Measurements from ENCODE around the gene PRKN. TPM values are rescaled to one million over a fixed set of nuclear protein-coding genes. Genes with fewer than 3 reads are reported as not detected.

PRKN gene
- total and polyA plus RNA-seq, 2 experiments from 2014 or later: 1.2 to 2.3 TPM

DNA sequence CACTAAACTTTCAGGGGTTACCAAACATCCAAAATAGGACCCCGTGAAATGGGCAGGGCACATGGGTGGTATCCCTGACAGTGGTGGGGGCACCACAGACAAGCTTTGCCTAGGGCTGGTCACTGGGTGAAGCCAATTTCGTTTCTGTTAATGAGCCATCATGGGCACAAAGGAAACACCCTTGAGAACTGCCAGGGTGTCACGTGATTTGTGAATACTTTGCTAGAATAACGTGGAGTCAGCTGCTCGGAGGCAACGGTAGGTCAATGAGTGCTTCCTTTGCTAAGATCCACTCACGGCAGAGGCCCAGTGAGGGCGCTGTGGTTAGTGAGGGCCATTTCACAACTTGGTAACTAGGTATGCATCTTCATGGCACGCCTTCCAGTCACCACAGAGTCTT, 1366.0 kb downstream of the PRKN start:
- Histone ChIP-seq H4K20me1 (ENCODE audit: insufficient read depth) (no peaks in the 10 kb centered on the region), H3K9me2 (ENCODE audit: insufficient read depth) (no peaks in the 10 kb centered on the region), H3K79me2 (ENCODE audit: insufficient read depth) (no peaks in the 10 kb centered on the region), H3K27me3 (replicated peaks; ENCODE audit: insufficient read depth) (no peaks in the 10 kb centered on the region), H3K4me3 (no peak overlapping the region), H3K9ac (no peak overlapping the region), H3K36me3 (ENCODE audit: low read depth) (no peaks in the 10 kb centered on the region), H3F3A (ENCODE audit: insufficient read depth) (no peaks in the 10 kb centered on the region), H2AFZ (no peak overlapping the region), H3K27ac (no peak overlapping the region), H3K4me1 (ENCODE audit: insufficient read depth) (no peaks in the 10 kb centered on the region), H3K9me3 (ENCODE audit: low read depth) (no peaks in the 10 kb centered on the region), H3K4me2 (ENCODE audit: unreplicated experiment) (no peak overlapping the region)
- TF ChIP-seq EZH2 (IDR thresholded peaks at IDR 0.05; ENCODE audit: insufficient read depth, poor library complexity, severe bottlenecking) (no peak), EZH2phosphoT487 (IDR thresholded peaks at IDR 0.05; ENCODE audit: insufficient read depth, low read depth) (no peak)
- in situ Hi-C loops (cut with MboI): loop anchor here (10.0 to 25.0 kb wide), 2 partner anchors 197 to 849 kb away; no protein-coding TSS in a partner anchor
- 65 to 78% methylated on average over 9 of the region's 9 CpGs for WGBS, 2 experiments (ENCODE audit: low coverage in 1 of 2, low lambda C conversion rate in 2 of 2, missing lambda C conversion rate in 2 of 2)
- DNase-seq: no peak

DNA sequence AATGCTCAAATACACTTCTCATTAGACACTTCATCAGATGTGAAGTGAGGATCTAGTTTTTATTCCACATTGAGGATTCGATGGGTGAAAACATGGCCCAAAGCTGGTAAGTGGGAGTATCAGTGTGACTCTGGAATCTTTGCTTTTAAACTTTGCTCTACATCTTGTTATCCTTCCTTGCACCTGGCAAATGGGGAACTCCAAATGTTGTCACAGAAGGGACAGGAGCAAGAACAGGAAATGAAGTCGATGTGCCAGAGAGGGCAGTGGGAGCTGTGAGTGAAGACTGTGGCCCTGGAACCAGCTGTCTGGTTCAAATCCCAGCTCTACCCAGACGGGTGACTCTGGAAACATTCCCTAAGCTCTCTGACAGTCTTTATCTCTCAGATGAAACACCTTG, 1367.0 kb downstream of the PRKN start:
- Histone ChIP-seq H3K4me2 (ENCODE audit: unreplicated experiment) (no peak overlapping the region), H3K9me3 (ENCODE audit: low read depth) (no peaks in the 10 kb centered on the region), H3F3A (ENCODE audit: insufficient read depth) (no peaks in the 10 kb centered on the region), H3K4me1 (ENCODE audit: insufficient read depth) (no peaks in the 10 kb centered on the region), H3K27me3 (replicated peaks; ENCODE audit: insufficient read depth) (no peaks in the 10 kb centered on the region), H3K9me2 (ENCODE audit: insufficient read depth) (no peaks in the 10 kb centered on the region), H3K79me2 (ENCODE audit: insufficient read depth) (no peaks in the 10 kb centered on the region), H3K4me3 (no peak overlapping the region), H2AFZ (no peak overlapping the region), H3K9ac (no peak overlapping the region), H3K36me3 (ENCODE audit: low read depth) (no peaks in the 10 kb centered on the region), H4K20me1 (ENCODE audit: insufficient read depth) (no peaks in the 10 kb centered on the region), H3K27ac (no peak overlapping the region)
- in situ Hi-C loops (cut with MboI): loop anchor here (10.0 to 25.0 kb wide), 2 partner anchors 196 to 848 kb away; no protein-coding TSS in a partner anchor
- 58 to 65% methylated on average over 3 of the region's 3 CpGs for WGBS, 2 experiments (ENCODE audit: low coverage in 1 of 2, low lambda C conversion rate in 2 of 2, missing lambda C conversion rate in 2 of 2)
- no peak for DNase-seq
- TF ChIP-seq EZH2phosphoT487 (IDR thresholded peaks at IDR 0.05; ENCODE audit: insufficient read depth, low read depth) (no peak), EZH2 (IDR thresholded peaks at IDR 0.05; ENCODE audit: insufficient read depth, poor library complexity, severe bottlenecking) (no peak)

DNA sequence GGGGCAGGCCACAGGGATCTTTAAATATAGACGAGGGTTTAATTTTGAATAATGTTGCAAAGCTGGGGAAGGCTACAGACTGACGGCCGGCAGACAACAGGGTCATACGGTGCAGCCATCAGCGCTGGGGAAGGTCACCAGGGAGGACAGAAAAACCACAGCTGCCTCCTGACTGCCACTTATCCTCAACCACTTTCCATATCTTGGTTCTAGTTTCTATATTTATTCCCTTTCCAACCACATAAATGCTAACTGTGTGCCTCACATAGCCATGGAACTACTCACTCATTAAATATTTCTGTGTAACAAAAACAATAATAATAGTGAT, 1368.0 kb downstream of the PRKN start:
- no peak for DNase-seq
- Histone ChIP-seq H3K27me3 (replicated peaks; ENCODE audit: insufficient read depth) (no peaks in the 10 kb centered on the region), H3K36me3 (ENCODE audit: low read depth) (no peaks in the 10 kb centered on the region), H3K9me3 (ENCODE audit: low read depth) (no peaks in the 10 kb centered on the region), H2AFZ (no peak overlapping the region), H3F3A (ENCODE audit: insufficient read depth) (no peaks in the 10 kb centered on the region), H3K4me3 (no peak overlapping the region), H3K4me2 (ENCODE audit: unreplicated experiment) (no peak overlapping the region), H3K27ac (no peak overlapping the region), H3K79me2 (ENCODE audit: insufficient read depth) (no peaks in the 10 kb centered on the region), H3K4me1 (ENCODE audit: insufficient read depth) (no peaks in the 10 kb centered on the region), H4K20me1 (ENCODE audit: insufficient read depth) (no peaks in the 10 kb centered on the region), H3K9me2 (ENCODE audit: insufficient read depth) (no peaks in the 10 kb centered on the region), H3K9ac (no peak overlapping the region)
- in situ Hi-C loops (cut with MboI): loop anchor here (25.0 kb wide), 1 partner anchor 847 kb away; no protein-coding TSS in a partner anchor
- TF ChIP-seq EZH2phosphoT487 (IDR thresholded peaks at IDR 0.05; ENCODE audit: insufficient read depth, low read depth) (no peak), EZH2 (IDR thresholded peaks at IDR 0.05; ENCODE audit: insufficient read depth, poor library complexity, severe bottlenecking) (no peak)
- 82 to 90% methylated on average over 5 of the region's 5 CpGs for WGBS, 2 experiments (ENCODE audit: low coverage in 1 of 2, low lambda C conversion rate in 2 of 2, missing lambda C conversion rate in 2 of 2)

DNA sequence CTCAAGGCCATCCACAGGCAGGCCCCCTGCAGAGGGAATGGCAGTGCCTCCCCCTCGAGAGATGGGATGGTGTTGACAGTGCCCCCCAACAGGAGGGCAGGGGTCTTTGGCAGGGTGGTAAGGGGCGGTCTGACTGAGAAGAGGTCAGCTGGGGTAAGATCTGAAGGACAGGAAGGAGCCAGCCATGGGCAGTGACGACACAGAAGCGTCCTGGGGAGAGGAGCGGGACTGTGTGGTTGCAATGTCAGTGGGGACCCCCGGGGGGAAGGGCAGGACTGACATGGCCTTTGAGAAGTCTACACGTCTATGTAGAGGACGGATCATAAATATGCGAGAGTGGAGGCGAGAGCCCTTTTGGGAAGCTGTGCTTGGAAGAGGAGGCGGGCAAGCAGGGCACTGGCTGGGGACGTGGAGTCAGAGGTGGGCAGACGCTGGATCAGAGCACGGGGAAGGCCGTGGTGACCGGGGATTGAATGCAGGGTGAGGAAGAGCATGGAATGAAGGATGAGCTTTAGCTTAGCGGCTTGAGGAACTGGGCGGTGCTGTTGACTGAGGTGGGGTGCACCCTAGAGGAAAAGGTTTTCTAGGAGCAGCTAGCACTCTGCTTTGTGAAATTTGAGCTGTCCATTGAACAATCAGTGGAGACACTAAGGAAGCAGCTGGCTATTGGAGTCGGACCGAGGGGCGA, 1371.3 kb downstream of the PRKN start:
- no peaks in the 10 kb centered on the region for H4K20me1 ChIP-seq (ENCODE audit: insufficient read depth)
- no peaks in the 10 kb centered on the region for H3K9me2 ChIP-seq (ENCODE audit: insufficient read depth)
- H3K9ac ChIP-seq: no peak overlapping the region
- WGBS, 2 experiments (ENCODE audit: low coverage in 1 of 2, low lambda C conversion rate in 2 of 2, missing lambda C conversion rate in 2 of 2): 80 to 81% methylated on average over 21 of the region's 21 CpGs
- TF ChIP-seq EZH2 (IDR thresholded peaks at IDR 0.05; ENCODE audit: insufficient read depth, poor library complexity, severe bottlenecking): no peak
- TF ChIP-seq EZH2phosphoT487 (IDR thresholded peaks at IDR 0.05; ENCODE audit: insufficient read depth, low read depth): no peak
- H3K4me2 ChIP-seq (ENCODE audit: unreplicated experiment): no peak overlapping the region
- DNase-seq: no peak
- H3K27me3 ChIP-seq (replicated peaks; ENCODE audit: insufficient read depth): no peaks in the 10 kb centered on the region
- H3K36me3 ChIP-seq (ENCODE audit: low read depth): no peaks in the 10 kb centered on the region
- no peak overlapping the region for H2AFZ ChIP-seq
- H3K79me2 ChIP-seq (ENCODE audit: insufficient read depth): no peaks in the 10 kb centered on the region
- no peaks in the 10 kb centered on the region for H3F3A ChIP-seq (ENCODE audit: insufficient read depth)
- H3K4me1 ChIP-seq (ENCODE audit: insufficient read depth): no peaks in the 10 kb centered on the region
- H3K27ac ChIP-seq: no peak overlapping the region
- H3K4me3 ChIP-seq: no peak overlapping the region
- in situ Hi-C loops (cut with MboI): loop anchor here (25.0 kb wide), 1 partner anchor 844 kb away; no protein-coding TSS in a partner anchor
- H3K9me3 ChIP-seq (ENCODE audit: low read depth): no peaks in the 10 kb centered on the region
